Gastroesophageal sphincter (tissue), 4 donors: ENCODE data around the gene MYPOP. TPM values are rescaled to one million over a fixed set of nuclear protein-coding genes. Genes with fewer than 3 reads are reported as not detected.

ENCODE experiments used
- ATAC-seq: fragments of 150-250 bp; one replicate; pipeline ENCODE4 v1.9.1; 2016; ENCODE audit warnings: mild to moderate bottlenecking, moderate library complexity
- H3K27ac ChIP-seq, 4 donors: fragments of 200-600 bp; sonication (generic) in 3 of 4; 1 replicate in 3 of 4; 2 replicates in 1 of 4; pipeline ENCODE4 v1.5.1; 2016 to 2019
- H3K27me3 ChIP-seq: fragments of 200-600 bp; sonication (generic); one replicate; pipeline ENCODE4 v1.5.1; 2019
- H3K36me3 ChIP-seq, 2 donors: fragments of 200-600 bp; sonication (generic); one replicate each; pipeline ENCODE4 v1.5.1; 2019; ENCODE audit warnings: control low read depth in 1 of 2
- H3K4me1 ChIP-seq, 3 donors: fragments of 200-600 bp; sonication (generic); 1 replicate in 2 of 3; 2 replicates in 1 of 3; pipeline ENCODE4 v1.5.1; 2016 to 2019; ENCODE audit warnings: control low read depth in 2 of 3
- H3K4me3 ChIP-seq, 2 donors: fragments of 200-600 bp; sonication (generic); one replicate each; pipeline ENCODE4 v1.5.1; 2019; ENCODE audit warnings: mild to moderate bottlenecking in 1 of 2, moderate library complexity in 1 of 2
- H3K9me3 ChIP-seq, 3 donors: fragments of 200-600 bp; sonication (generic); one replicate each; pipeline ENCODE4 v1.5.1; 2017 to 2019; ENCODE audit warnings: control low read depth in 2 of 3
- CTCF ChIP-seq, 4 experiments: fragments of 200-600 bp in 2 of 4; fragments of 450-650 bp in 2 of 4; sonication (generic) in 1 of 4; IDR thresholded peaks; one replicate each; pipeline ENCODE4 v1.5.1; 2017 to 2019; ENCODE audit warnings: antibody characterized with exemption in 4 of 4, mild to moderate bottlenecking in 2 of 4, moderate library complexity in 2 of 4
- EP300 ChIP-seq: sonication (generic); formaldehyde crosslinking; IDR thresholded peaks from one replicate; pipeline ENCODE4 v1.6.1; 2017; ENCODE audit warnings: antibody characterized with exemption, mild to moderate bottlenecking
- POLR2A ChIP-seq, 2 donors: fragments of 450-650 bp; IDR thresholded peaks; one replicate each; pipeline ENCODE4 v1.6.1; 2017; ENCODE audit warnings: antibody characterized with exemption in 2 of 2, mild to moderate bottlenecking in 2 of 2, moderate library complexity in 1 of 2
- POLR2AphosphoS5 ChIP-seq: sonication (generic); formaldehyde crosslinking; IDR thresholded peaks from one replicate; pipeline ENCODE4 v1.6.1; 2017; ENCODE audit warnings: antibody characterized with exemption
- whole genome bisulfite sequencing, 2 donors: methylation state at CpG; one replicate each; pipeline ENCODE4 v1.1.5; 2018; ENCODE audit warnings: low coverage in 1 of 2; 5-methylcytosine and 5-hydroxymethylcytosine counted together
- total RNA-seq, 4 donors: library from RNA; depleted of rRNA; stranded (reverse); fragments of >200 nt; gene quantifications; one replicate each; pipeline ENCODE4 v1.1.0, GENCODE V29; 2016

MYPOP gene
- total RNA-seq, 4 donors from 2014 or later: 1.3 to 4.6 (median 2.8) TPM

GRCh38 chr19:45881082-45881908 is 21.1 kb downstream of the MYPOP start:
- 68 to 70% methylated on average over 6 to 7 of the region's 10 CpGs for WGBS, 2 donors
- no peak overlapping the region for H3K4me3 ChIP-seq
- H3K27ac ChIP-seq: no peak overlapping the region
- peaks cover 0 to 53% (median 39%) of the 10 kb centered on the region in 3 donors for H3K4me1 ChIP-seq
- H3K36me3 ChIP-seq: peaks cover 0 to 21% of the 10 kb centered on the region in 2 donors
- ATAC-seq: no peak
- H3K9me3 ChIP-seq: no peaks in the 10 kb centered on the region
- H3K27me3 ChIP-seq: peaks cover 15% of the 10 kb centered on the region
- no peak for TF ChIP-seq EP300
- TF ChIP-seq POLR2AphosphoS5: no peak
- no peak for TF ChIP-seq POLR2A (IDR thresholded peaks at IDR 0.05)
- no peak for TF ChIP-seq CTCF (IDR thresholded peaks at IDR 0.05)

DNA sequence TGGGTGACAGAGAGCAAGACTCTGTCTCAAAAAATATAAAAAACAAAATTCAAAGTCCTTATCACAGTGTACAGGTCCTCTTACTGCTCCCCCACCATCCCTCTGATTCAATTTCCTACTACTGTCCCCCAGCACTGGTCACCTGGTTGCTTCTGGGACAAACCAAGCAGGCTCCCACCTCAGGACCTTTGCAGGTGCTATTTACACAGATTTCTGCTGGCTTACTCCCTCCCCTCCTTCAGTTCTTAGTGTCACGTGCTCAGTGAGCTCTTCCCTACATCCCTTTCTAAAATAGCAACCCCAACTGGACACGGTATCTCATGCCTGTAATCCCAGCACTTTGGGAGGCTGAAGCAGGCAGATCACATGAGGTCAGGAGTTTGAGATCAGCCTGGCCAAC is 22.4 kb downstream of the MYPOP start:
- ATAC-seq: no peak
- TF ChIP-seq CTCF (IDR thresholded peaks at IDR 0.05): no peak
- TF ChIP-seq EP300: no peak
- TF ChIP-seq POLR2AphosphoS5: no peak
- TF ChIP-seq POLR2A (IDR thresholded peaks at IDR 0.05): no peak
- WGBS, 2 donors: 73 to 100% methylated on average over 1 of the region's 2 CpGs
- H3K4me3 ChIP-seq: no peak overlapping the region
- peaks cover 0 to 19% of the 10 kb centered on the region in 2 donors for H3K36me3 ChIP-seq
- H3K4me1 ChIP-seq: peaks cover 0 to 48% (median 34%) of the 10 kb centered on the region in 3 donors
- no peak overlapping the region for H3K27ac ChIP-seq
- peaks cover 17% of the 10 kb centered on the region for H3K27me3 ChIP-seq
- H3K9me3 ChIP-seq: no peaks in the 10 kb centered on the region

DNA sequence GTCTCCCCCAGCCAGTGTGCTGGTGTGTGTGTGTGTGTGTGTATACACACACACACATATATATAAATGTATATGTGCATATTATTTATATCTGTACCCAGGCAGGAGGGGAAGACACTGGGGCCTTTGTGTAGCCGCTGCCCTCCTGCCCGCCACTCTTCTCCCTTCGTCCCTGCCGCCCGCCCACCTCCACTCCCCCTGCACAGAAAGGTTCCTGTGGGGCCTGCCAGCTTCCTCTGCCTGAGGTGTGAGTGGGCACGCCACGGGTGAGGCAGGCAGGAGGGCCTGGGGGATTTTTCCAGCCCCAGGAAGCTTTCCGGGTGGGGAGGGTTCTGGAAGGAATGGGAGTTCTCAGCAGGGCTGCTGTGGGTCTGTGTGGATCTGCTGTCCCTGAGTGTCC is 23.4 kb downstream of the MYPOP start:
- Histone ChIP-seq H3K9me3 (no peaks in the 10 kb centered on the region), H3K4me1 (peaks cover 0 to 39% (median 25%) of the 10 kb centered on the region in 3 donors), H3K27me3 (peaks cover 17% of the 10 kb centered on the region), H3K36me3 (peaks cover 0 to 9% of the 10 kb centered on the region in 2 donors), H3K4me3 (no peak overlapping the region), H3K27ac (no peak overlapping the region)
- TF ChIP-seq CTCF (IDR thresholded peaks at IDR 0.05) (no peak), POLR2AphosphoS5 (no peak), EP300 (no peak), POLR2A (IDR thresholded peaks at IDR 0.05) (no peak)
- ATAC-seq: no peak
- WGBS, 2 donors: 68 to 100% methylated on average over 2 of the region's 8 CpGs

DNA sequence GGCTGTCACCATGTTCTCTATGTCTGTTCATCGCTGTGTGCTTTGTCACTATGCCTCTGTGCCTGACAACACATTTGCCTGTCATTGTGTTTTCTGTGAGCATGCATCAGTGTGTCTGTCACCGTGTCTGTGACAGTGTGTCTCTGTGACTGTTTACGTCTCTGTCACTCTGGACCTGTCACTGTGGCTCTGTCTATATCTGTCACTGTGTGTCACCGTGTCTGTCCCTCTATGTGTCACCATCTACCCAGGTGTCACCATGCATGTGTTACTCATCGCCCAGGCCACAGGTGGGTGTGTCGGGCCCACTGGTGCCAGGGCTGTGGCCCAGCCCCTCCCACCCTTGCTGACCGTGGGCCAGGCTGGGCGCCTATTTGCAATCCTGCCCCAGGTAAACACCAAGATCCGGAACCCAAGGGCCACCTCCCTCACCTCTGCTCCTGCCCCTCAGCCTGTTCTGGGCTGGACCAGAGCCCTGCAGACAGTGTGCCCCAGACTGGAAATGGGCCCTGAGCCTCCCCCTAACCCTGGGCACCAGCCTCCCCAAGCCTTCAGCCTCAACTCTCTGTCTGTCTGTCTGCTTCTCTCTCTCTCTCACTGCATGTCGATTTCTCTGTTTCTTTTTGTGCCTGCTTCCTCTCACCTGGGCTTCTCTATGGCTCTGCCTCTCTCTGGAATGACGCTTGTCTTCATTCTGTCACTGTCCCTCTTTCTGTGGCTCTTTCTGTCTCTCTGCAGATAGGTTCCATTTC is 24.2 kb downstream of the MYPOP start:
- Histone ChIP-seq H3K27me3 (peaks cover 17% of the 10 kb centered on the region), H3K27ac (no peak overlapping the region), H3K9me3 (no peaks in the 10 kb centered on the region), H3K4me3 (no peak overlapping the region), H3K36me3 (peaks cover 0 to 4% of the 10 kb centered on the region in 2 donors), H3K4me1 (peaks cover 0 to 30% (median 19%) of the 10 kb centered on the region in 3 donors)
- 76 to 86% methylated on average over 5 to 8 of the region's 11 CpGs for WGBS, 2 donors
- TF ChIP-seq POLR2A (IDR thresholded peaks at IDR 0.05) (no peak), POLR2AphosphoS5 (no peak), EP300 (no peak), CTCF (IDR thresholded peaks at IDR 0.05) (no peak)
- ATAC-seq: no peak
